DOHH2 (cell line): ENCODE measurements around the gene GGCT.

Experiments
- CTCF ChIP-seq: fragments of 200-600 bp; sonication (generic); IDR thresholded peaks from one replicate; pipeline ENCODE4 v1.5.1; 2014; ENCODE audit warnings: antibody characterized with exemption, mild to moderate bottlenecking, low read depth, low read length; ENCODE audit not compliant: poor library complexity, severe bottlenecking
- EZH2phosphoT487 ChIP-seq: fragments of 200-600 bp; sonication (generic); IDR thresholded peaks from 2 replicates; pipeline ENCODE4 v1.6.1; 2017; ENCODE audit warnings: borderline replicate concordance, mild to moderate bottlenecking, antibody characterized with exemption, low read length, moderate library complexity, mixed read lengths

- TF ChIP-seq CTCF (no peak), EZH2phosphoT487 (no peak)
Measured at GRCh38 chr7:30479202-30480120, 25.2 kb downstream of the GGCT start.
